H1 (cell line): ENCODE results near the gene CEP97. TPM values are rescaled to one million over a fixed set of nuclear protein-coding genes. Genes with fewer than 3 reads are reported as not detected.
A peak's percentile ranks its signal among the peaks of the same experiment; 100 is the strongest.

Source experiments
- CBX8 ChIP-seq: fragments of 300-800, 300-1000 bp; sonication (generic); IDR thresholded peaks from 2 replicates; pipeline ENCODE4 v1.7.1; 2016; ENCODE audit warnings: low read depth, low read length, borderline replicate concordance
- KDM1A ChIP-seq: fragments of 200-600, 300-600 bp; sonication (generic); IDR thresholded peaks from 2 replicates; pipeline ENCODE4 v1.7.1; 2016; ENCODE audit warnings: mild to moderate bottlenecking, low read length, borderline replicate concordance
- MAFK ChIP-seq: IDR thresholded peaks from 2 replicates; pipeline ENCODE4 v1.6.1; 2012; ENCODE audit warnings: low read depth, mild to moderate bottlenecking, improper control_type of control experiment, low read length
- PHF8 ChIP-seq: fragments of 200-600 bp; sonication (generic); conservative IDR thresholded peaks from 2 replicates; pipeline ENCODE4 v1.7.1; 2012; ENCODE audit warnings: low read depth, mild to moderate bottlenecking, inconsistent platforms, low read length, moderate library complexity
- POLR2AphosphoS5 ChIP-seq: IDR thresholded peaks from 2 replicates; pipeline ENCODE4 v1.6.1; 2011; ENCODE audit warnings: low read depth, low read length
- SUZ12 ChIP-seq: fragments of 200-600 bp; sonication (generic); IDR thresholded peaks from 2 replicates; pipeline ENCODE4 v1.6.1; 2012; ENCODE audit warnings: mild to moderate bottlenecking, inconsistent platforms, low read length, moderate library complexity, mixed read lengths
- TAF1 ChIP-seq: IDR thresholded peaks from 2 replicates; pipeline ENCODE4 v1.6.1; 2011; ENCODE audit warnings: mild to moderate bottlenecking, low read depth, low read length
- polyA plus RNA-seq, 7 experiments: library from polyadenylated mRNA; depleted of rRNA in 3 of 7; stranded (reverse) in 5 of 7; unstranded in 2 of 7; fragments of >200 nt in 5 of 7; fragments of 200-250 nt in 2 of 7; gene quantifications; 1 replicate in 5 of 7; 2 replicates in 1 of 7; 4 replicates in 1 of 7; pipeline versions ENCODE4 v1.2.1 to v1.2.3, GENCODE V29; 2011 to 2013; ENCODE audit warnings: missing spikeins in 2 of 7, mixed read lengths in 2 of 7
- total RNA-seq: library from RNA; stranded (reverse); fragmentation: NEBNext Ultra II Directional; extraction: Animal tissue kit (Norgen Biotek cat#: 25700); gene quantifications from 2 replicates; pipeline ENCODE4 v1.2.1, GENCODE V29; 2021
- TF ChIP-seq, protein P1 (sequence below): fragments of 300-600 bp; sonication (generic); IDR thresholded peaks from 2 replicates; pipeline ENCODE4 v1.7.1; 2012; ENCODE audit warnings: low read length, moderate library complexity, mild to moderate bottlenecking, inconsistent platforms; ENCODE audit not compliant: insufficient replicate concordance

Gene CEP97
- total and polyA plus RNA-seq, 2 of the 8 experiments (the other 6 are each of a cell fraction or from before 2014, with no cell fraction given) = 1.6 to 13.2 TPM

DNA sequence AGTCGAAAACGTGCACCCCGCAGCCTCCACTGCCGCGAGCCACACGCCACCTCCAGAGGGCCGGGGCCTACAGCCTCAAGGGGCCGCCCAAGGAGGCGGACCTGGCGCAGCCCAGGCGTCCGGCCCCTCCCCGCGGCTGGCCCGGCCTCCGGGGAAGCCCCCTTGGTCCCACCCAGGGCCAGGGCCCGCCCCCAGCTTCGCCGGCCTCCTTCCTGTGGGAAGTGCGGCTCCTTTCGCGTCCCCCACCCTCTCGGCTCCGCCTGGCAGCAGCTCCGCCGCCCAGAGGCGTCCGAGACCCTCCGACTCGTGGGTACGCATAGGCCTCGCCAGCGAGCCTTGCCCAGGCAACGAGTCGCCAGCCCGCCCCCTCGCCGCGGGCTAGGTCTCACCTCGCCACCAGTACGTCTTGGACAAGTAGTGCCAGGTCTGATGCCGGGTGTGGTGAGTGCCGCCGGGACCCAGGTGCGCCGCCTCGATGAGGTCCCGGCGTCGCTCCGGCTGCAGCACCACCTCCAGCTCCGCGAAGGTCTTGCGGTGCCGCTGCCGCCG lies 48.1 kb upstream of the CEP97 start (continued):
- TF ChIP-seq, protein P1, sequence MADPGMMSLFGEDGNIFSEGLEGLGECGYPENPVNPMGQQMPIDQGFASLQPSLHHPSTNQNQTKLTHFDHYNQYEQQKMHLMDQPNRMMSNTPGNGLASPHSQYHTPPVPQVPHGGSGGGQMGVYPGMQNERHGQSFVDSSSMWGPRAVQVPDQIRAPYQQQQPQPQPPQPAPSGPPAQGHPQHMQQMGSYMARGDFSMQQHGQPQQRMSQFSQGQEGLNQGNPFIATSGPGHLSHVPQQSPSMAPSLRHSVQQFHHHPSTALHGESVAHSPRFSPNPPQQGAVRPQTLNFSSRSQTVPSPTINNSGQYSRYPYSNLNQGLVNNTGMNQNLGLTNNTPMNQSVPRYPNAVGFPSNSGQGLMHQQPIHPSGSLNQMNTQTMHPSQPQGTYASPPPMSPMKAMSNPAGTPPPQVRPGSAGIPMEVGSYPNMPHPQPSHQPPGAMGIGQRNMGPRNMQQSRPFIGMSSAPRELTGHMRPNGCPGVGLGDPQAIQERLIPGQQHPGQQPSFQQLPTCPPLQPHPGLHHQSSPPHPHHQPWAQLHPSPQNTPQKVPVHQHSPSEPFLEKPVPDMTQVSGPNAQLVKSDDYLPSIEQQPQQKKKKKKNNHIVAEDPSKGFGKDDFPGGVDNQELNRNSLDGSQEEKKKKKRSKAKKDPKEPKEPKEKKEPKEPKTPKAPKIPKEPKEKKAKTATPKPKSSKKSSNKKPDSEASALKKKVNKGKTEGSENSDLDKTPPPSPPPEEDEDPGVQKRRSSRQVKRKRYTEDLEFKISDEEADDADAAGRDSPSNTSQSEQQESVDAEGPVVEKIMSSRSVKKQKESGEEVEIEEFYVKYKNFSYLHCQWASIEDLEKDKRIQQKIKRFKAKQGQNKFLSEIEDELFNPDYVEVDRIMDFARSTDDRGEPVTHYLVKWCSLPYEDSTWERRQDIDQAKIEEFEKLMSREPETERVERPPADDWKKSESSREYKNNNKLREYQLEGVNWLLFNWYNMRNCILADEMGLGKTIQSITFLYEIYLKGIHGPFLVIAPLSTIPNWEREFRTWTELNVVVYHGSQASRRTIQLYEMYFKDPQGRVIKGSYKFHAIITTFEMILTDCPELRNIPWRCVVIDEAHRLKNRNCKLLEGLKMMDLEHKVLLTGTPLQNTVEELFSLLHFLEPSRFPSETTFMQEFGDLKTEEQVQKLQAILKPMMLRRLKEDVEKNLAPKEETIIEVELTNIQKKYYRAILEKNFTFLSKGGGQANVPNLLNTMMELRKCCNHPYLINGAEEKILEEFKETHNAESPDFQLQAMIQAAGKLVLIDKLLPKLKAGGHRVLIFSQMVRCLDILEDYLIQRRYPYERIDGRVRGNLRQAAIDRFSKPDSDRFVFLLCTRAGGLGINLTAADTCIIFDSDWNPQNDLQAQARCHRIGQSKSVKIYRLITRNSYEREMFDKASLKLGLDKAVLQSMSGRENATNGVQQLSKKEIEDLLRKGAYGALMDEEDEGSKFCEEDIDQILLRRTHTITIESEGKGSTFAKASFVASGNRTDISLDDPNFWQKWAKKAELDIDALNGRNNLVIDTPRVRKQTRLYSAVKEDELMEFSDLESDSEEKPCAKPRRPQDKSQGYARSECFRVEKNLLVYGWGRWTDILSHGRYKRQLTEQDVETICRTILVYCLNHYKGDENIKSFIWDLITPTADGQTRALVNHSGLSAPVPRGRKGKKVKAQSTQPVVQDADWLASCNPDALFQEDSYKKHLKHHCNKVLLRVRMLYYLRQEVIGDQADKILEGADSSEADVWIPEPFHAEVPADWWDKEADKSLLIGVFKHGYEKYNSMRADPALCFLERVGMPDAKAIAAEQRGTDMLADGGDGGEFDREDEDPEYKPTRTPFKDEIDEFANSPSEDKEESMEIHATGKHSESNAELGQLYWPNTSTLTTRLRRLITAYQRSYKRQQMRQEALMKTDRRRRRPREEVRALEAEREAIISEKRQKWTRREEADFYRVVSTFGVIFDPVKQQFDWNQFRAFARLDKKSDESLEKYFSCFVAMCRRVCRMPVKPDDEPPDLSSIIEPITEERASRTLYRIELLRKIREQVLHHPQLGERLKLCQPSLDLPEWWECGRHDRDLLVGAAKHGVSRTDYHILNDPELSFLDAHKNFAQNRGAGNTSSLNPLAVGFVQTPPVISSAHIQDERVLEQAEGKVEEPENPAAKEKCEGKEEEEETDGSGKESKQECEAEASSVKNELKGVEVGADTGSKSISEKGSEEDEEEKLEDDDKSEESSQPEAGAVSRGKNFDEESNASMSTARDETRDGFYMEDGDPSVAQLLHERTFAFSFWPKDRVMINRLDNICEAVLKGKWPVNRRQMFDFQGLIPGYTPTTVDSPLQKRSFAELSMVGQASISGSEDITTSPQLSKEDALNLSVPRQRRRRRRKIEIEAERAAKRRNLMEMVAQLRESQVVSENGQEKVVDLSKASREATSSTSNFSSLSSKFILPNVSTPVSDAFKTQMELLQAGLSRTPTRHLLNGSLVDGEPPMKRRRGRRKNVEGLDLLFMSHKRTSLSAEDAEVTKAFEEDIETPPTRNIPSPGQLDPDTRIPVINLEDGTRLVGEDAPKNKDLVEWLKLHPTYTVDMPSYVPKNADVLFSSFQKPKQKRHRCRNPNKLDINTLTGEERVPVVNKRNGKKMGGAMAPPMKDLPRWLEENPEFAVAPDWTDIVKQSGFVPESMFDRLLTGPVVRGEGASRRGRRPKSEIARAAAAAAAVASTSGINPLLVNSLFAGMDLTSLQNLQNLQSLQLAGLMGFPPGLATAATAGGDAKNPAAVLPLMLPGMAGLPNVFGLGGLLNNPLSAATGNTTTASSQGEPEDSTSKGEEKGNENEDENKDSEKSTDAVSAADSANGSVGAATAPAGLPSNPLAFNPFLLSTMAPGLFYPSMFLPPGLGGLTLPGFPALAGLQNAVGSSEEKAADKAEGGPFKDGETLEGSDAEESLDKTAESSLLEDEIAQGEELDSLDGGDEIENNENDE = no peak
- peak; percentile 48 for TF ChIP-seq PHF8
- TF ChIP-seq KDM1A = no peak
- peak; percentile 74 for TF ChIP-seq TAF1
- peak; percentile 19; the same call in 1 of the 2 replicates for TF ChIP-seq POLR2AphosphoS5
- TF ChIP-seq MAFK = no peak
- TF ChIP-seq CBX8 = no peak
- no peak for TF ChIP-seq SUZ12
